Mucosa of stomach (tissue), 1 donor: ENCODE measurements around the gene MCCD1.
"Not testable (repeated sequence)": the region's sequence is repeated elsewhere in the genome, so short reads cannot be mapped to it uniquely, and the experiment has no call there.

Experiments used
- H3K27me3 ChIP-seq: one replicate; pipeline ENCODE4 v1.7.0; 2013; ENCODE audit warnings: mild to moderate bottlenecking, low read length; ENCODE audit not compliant: control insufficient read depth, insufficient read depth
- H3K36me3 ChIP-seq: one replicate; pipeline ENCODE4 v1.7.0; 2013; ENCODE audit warnings: low read length; ENCODE audit not compliant: control insufficient read depth, insufficient read depth
- H3K4me1 ChIP-seq: one replicate; pipeline ENCODE4 v1.7.0; 2013; ENCODE audit warnings: mild to moderate bottlenecking, low read length; ENCODE audit not compliant: control insufficient read depth, insufficient read depth
- H3K4me3 ChIP-seq: one replicate; pipeline ENCODE4 v1.7.0; 2013; ENCODE audit warnings: low read length
- H3K9ac ChIP-seq: one replicate; pipeline ENCODE4 v1.7.0; 2013; ENCODE audit warnings: mild to moderate bottlenecking, low read length, moderate library complexity
- H3K9me3 ChIP-seq: one replicate; pipeline ENCODE4 v1.7.0; 2013; ENCODE audit warnings: mild to moderate bottlenecking, low read length, moderate library complexity; ENCODE audit not compliant: control insufficient read depth
- donor health status: Pancreatic carcinoma.

Gene MCCD1

GRCh38 chr6:31493875-31494694 is 34.7 kb upstream of the MCCD1 start:
- Histone ChIP-seq H3K4me1 (peaks cover 4% of the 10 kb centered on the region), H3K4me3 (peak overlapping the region; percentile 56), H3K9me3 (no peaks in the 10 kb centered on the region), H3K27me3 (peaks cover 41% of the 10 kb centered on the region), H3K9ac (peak overlapping the region; percentile 69), H3K36me3 (no peaks in the 10 kb centered on the region)

- Histone ChIP-seq H3K9ac (no peak overlapping the region), H3K4me3 (no peak overlapping the region), H3K27me3 (peaks cover 47% of the 10 kb centered on the region), H3K9me3 (no peaks in the 10 kb centered on the region), H3K36me3 (no peaks in the 10 kb centered on the region), H3K4me1 (peaks cover 4% of the 10 kb centered on the region)
These were observed 33.2 kb upstream of the MCCD1 start for GRCh38 chr6:31495580-31495979.

GRCh38 chr6:31496826-31497225 is 31.9 kb upstream of the MCCD1 start:
- peaks cover 47% of the 10 kb centered on the region for H3K27me3 ChIP-seq
- H3K9me3 ChIP-seq, H3K36me3 ChIP-seq, H3K4me1 ChIP-seq, H3K9ac ChIP-seq, H3K4me3 ChIP-seq: not testable (repeated sequence)

- Histone ChIP-seq H3K27me3 (peaks cover 47% of the 10 kb centered on the region), H3K4me3 (peak within 1 kb of the TSS; percentile 31), H3K4me1 (peaks cover 4% of the 10 kb centered on the region), H3K9ac (peak within 1 kb of the TSS; percentile 47), H3K36me3 (no peaks in the 10 kb centered on the region), H3K9me3 (no peaks in the 10 kb centered on the region)
These were observed 31.0 kb upstream of the MCCD1 start, which contains the start of gene MICB for GRCh38 chr6:31497531-31498476. Gene MICB, plus strand, starts transcription at chr6:31498145. Its CDS starts 49 bp downstream, at chr6:31498194.

GRCh38 chr6:31498748-31499147 is 30.0 kb upstream of the MCCD1 start:
- Histone ChIP-seq H3K36me3 (no peaks in the 10 kb centered on the region), H3K4me1 (peaks cover 4% of the 10 kb centered on the region), H3K27me3 (peaks cover 41% of the 10 kb centered on the region), H3K4me3 (no peak overlapping the region), H3K9me3 (no peaks in the 10 kb centered on the region), H3K9ac (no peak overlapping the region)

GRCh38 chr6:31499648-31500047 is 29.1 kb upstream of the MCCD1 start:
- peaks cover 34% of the 10 kb centered on the region for H3K27me3 ChIP-seq
- not testable (repeated sequence) for H3K9ac ChIP-seq, H3K9me3 ChIP-seq, H3K4me3 ChIP-seq, H3K4me1 ChIP-seq, H3K36me3 ChIP-seq

- Histone ChIP-seq H3K9me3 (no peaks in the 10 kb centered on the region), H3K4me1 (no peaks in the 10 kb centered on the region), H3K4me3 (no peak overlapping the region), H3K9ac (no peak overlapping the region), H3K36me3 (no peaks in the 10 kb centered on the region), H3K27me3 (peaks cover 18% of the 10 kb centered on the region)
These were observed 26.2 kb upstream of the MCCD1 start for GRCh38 chr6:31502586-31502985.

- not testable (repeated sequence) for H3K4me3 ChIP-seq, H3K27me3 ChIP-seq, H3K4me1 ChIP-seq, H3K36me3 ChIP-seq, H3K9me3 ChIP-seq, H3K9ac ChIP-seq
These were observed 19.7 kb upstream of the MCCD1 start for GRCh38 chr6:31509036-31509435.

- Histone ChIP-seq H3K27me3 (no peaks in the 10 kb centered on the region), H3K9me3 (no peaks in the 10 kb centered on the region), H3K4me3 (no peak overlapping the region), H3K4me1 (no peaks in the 10 kb centered on the region), H3K9ac (no peak overlapping the region), H3K36me3 (no peaks in the 10 kb centered on the region)
These were observed 18.8 kb upstream of the MCCD1 start for GRCh38 chr6:31510007-31510406.

- no peak overlapping the region for H3K4me3 ChIP-seq
- no peaks in the 10 kb centered on the region for H3K27me3 ChIP-seq
- H3K9ac ChIP-seq, result no peak overlapping the region
- no peaks in the 10 kb centered on the region for H3K9me3 ChIP-seq
- H3K4me1 ChIP-seq, result no peaks in the 10 kb centered on the region
- no peaks in the 10 kb centered on the region for H3K36me3 ChIP-seq
These were observed 15.2 kb upstream of the MCCD1 start for GRCh38 chr6:31513456-31514165.

GRCh38 chr6:31521835-31522234 is 6.9 kb upstream of the MCCD1 start:
- no peak overlapping the region for H3K9ac ChIP-seq
- H3K36me3 ChIP-seq, result no peaks in the 10 kb centered on the region
- peaks cover 8% of the 10 kb centered on the region for H3K4me1 ChIP-seq
- H3K4me3 ChIP-seq, result no peak overlapping the region
- no peaks in the 10 kb centered on the region for H3K9me3 ChIP-seq
- no peaks in the 10 kb centered on the region for H3K27me3 ChIP-seq
